IMR-90 (cell line): ENCODE results near the gene TSHZ1. TPM values are rescaled to one million over a fixed set of nuclear protein-coding genes. Genes with fewer than 3 reads are reported as not detected.

Experiments used
- ATAC-seq: fragments of 200-7000 bp; cut with Tn5 transposase; 2 replicates; pipeline ENCODE4 v1.9.1; 2020; ENCODE audit warnings: low read depth, mild to moderate bottlenecking, moderate library complexity
- BruUV-seq: library from RNA; stranded (reverse); fragments of 400-500 nt; replicated peaks from 2 replicates; lab custom pipeline; 2021; lab: Mats Ljungman, UMichigan
- CTCF ChIA-PET: fragments of 300-600 bp; formaldehyde crosslinking; extraction: SDS; loops from one replicate; lab custom pipeline; 2021; ENCODE audit warnings: antibody characterized with exemption; lab: Yijun Ruan, JAX
- POLR2A ChIA-PET: fragments of 300-600 bp; sonication (Branson Sonifier 250); formaldehyde crosslinking; loops from one replicate; lab custom pipeline; 2022; ENCODE audit warnings: antibody characterized with exemption; ENCODE audit not compliant: unreplicated experiment; lab: Charles Lee
- DNase-seq: peaks from one replicate; pipeline ENCODE4 v3.0.0; 2013
- H2AFZ ChIP-seq: replicated peaks from 2 replicates; pipeline ENCODE3; 2013; ENCODE audit warnings: low read length, mild to moderate bottlenecking; ENCODE audit not compliant: poor library complexity
- H2AK5ac ChIP-seq: 2 replicates; pipeline ENCODE4 v1.6.1; 2013; ENCODE audit warnings: low read depth, low read length, inconsistent platforms
- H2AK9ac ChIP-seq: replicated peaks from 2 replicates; pipeline ENCODE3; 2013; ENCODE audit warnings: mild to moderate bottlenecking, low read depth, low read length, moderate library complexity; ENCODE audit not compliant: poor library complexity
- H2BK120ac ChIP-seq: 2 replicates; pipeline ENCODE4 v1.6.1; 2013; ENCODE audit warnings: low read depth, low read length, inconsistent platforms
- H2BK15ac ChIP-seq: 3 replicates; pipeline ENCODE4 v1.6.1; 2013; ENCODE audit warnings: low read depth, low read length, inconsistent platforms
- H2BK20ac ChIP-seq: 2 replicates; pipeline ENCODE4 v1.6.1; 2013; ENCODE audit warnings: low read depth, mild to moderate bottlenecking, inconsistent platforms, low read length, moderate library complexity
- H2BK5ac ChIP-seq: 2 replicates; pipeline ENCODE4 v1.6.1; 2013; ENCODE audit warnings: mild to moderate bottlenecking, low read depth, low read length, inconsistent platforms; ENCODE audit not compliant: poor library complexity, severe bottlenecking
- H3K14ac ChIP-seq: replicated peaks from 2 replicates; pipeline ENCODE4 v1.6.1; 2013; ENCODE audit warnings: low read depth, low read length, inconsistent platforms
- H3K18ac ChIP-seq: 2 replicates; pipeline ENCODE4 v1.6.1; 2013; ENCODE audit warnings: low read depth, low read length, control low read depth
- H3K23ac ChIP-seq: 2 replicates; pipeline ENCODE4 v1.6.1; 2013; ENCODE audit warnings: low read depth, low read length, inconsistent platforms
- H3K27ac ChIP-seq: 2 replicates; pipeline ENCODE4 v1.5.1; 2013; ENCODE audit warnings: mild to moderate bottlenecking, control low read depth, low read length; ENCODE audit not compliant: insufficient read depth
- H3K27me3 ChIP-seq: 2 replicates; pipeline ENCODE4 v1.6.1; 2013; ENCODE audit warnings: low read length; ENCODE audit not compliant: control insufficient read depth, insufficient read depth
- H3K36me3 ChIP-seq: 2 replicates; pipeline ENCODE4 v1.6.1; 2013; ENCODE audit warnings: low read length, mixed read lengths; ENCODE audit not compliant: control insufficient read depth, insufficient read depth
- H3K4ac ChIP-seq: 2 replicates; pipeline ENCODE4 v1.6.1; 2013; ENCODE audit warnings: low read depth, low read length, inconsistent platforms
- H3K4me1 ChIP-seq: 2 replicates; pipeline ENCODE4 v1.6.1; 2013; ENCODE audit warnings: low read length, mixed read lengths; ENCODE audit not compliant: control insufficient read depth, insufficient read depth
- H3K4me2 ChIP-seq: 2 replicates; pipeline ENCODE4 v1.6.1; 2013; ENCODE audit warnings: low read depth, mild to moderate bottlenecking, control low read depth, low read length, moderate library complexity
- H3K4me3 ChIP-seq: 2 replicates; pipeline ENCODE4 v1.5.1; 2013; ENCODE audit warnings: low read depth, mild to moderate bottlenecking, control low read depth, low read length, moderate library complexity; ENCODE audit not compliant: insufficient read depth
- H3K56ac ChIP-seq: 2 replicates; pipeline ENCODE4 v1.6.1; 2013; ENCODE audit warnings: low read length, inconsistent platforms; ENCODE audit not compliant: insufficient read depth; ENCODE audit errors: extremely low read depth
- H3K79me1 ChIP-seq, 2 experiments: 2 replicates each; pipeline ENCODE4 v1.6.1; 2013; ENCODE audit warnings: low read length in 2 of 2, inconsistent platforms in 1 of 2, low read depth in 1 of 2
- H3K9ac ChIP-seq: 2 replicates; pipeline ENCODE4 v1.6.1; 2013; ENCODE audit warnings: low read depth, low read length, control low read depth
- H3K9me1 ChIP-seq: 2 replicates; pipeline ENCODE4 v1.6.1; 2013; ENCODE audit warnings: low read length, inconsistent platforms; ENCODE audit not compliant: insufficient read depth
- H3K9me3 ChIP-seq: 2 replicates; pipeline ENCODE4 v1.6.1; 2013; ENCODE audit warnings: low read length; ENCODE audit not compliant: control insufficient read depth, insufficient read depth
- H4K20me1 ChIP-seq: 2 replicates; pipeline ENCODE4 v1.6.1; 2013; ENCODE audit warnings: low read length, inconsistent platforms; ENCODE audit not compliant: insufficient read depth
- H4K5ac ChIP-seq: 2 replicates; pipeline ENCODE4 v1.6.1; 2013; ENCODE audit warnings: mild to moderate bottlenecking, low read depth, low read length, control low read depth
- H4K8ac ChIP-seq, 2 experiments: 2 replicates each; pipeline ENCODE4 v1.6.1; 2013; ENCODE audit warnings: low read depth in 2 of 2, low read length in 2 of 2, control low read depth in 1 of 2, inconsistent platforms in 1 of 2
- H4K91ac ChIP-seq: 2 replicates; pipeline ENCODE4 v1.6.1; 2013; ENCODE audit warnings: low read depth, low read length, inconsistent platforms; ENCODE audit not compliant: insufficient read depth
- CEBPB ChIP-seq: IDR thresholded peaks from 2 replicates; pipeline ENCODE4 v1.6.1; 2012; ENCODE audit warnings: low read depth, low read length, improper control_type of control experiment
- MAFK ChIP-seq: IDR thresholded peaks from 2 replicates; pipeline ENCODE4 v1.6.1; 2012; ENCODE audit warnings: low read depth, low read length, improper control_type of control experiment
- POLR2A ChIP-seq: IDR thresholded peaks from 2 replicates; pipeline ENCODE4 v1.6.1; 2012; ENCODE audit warnings: mild to moderate bottlenecking, low read depth, low read length
- SMC3 ChIP-seq: fragments of 150-350 bp; IDR thresholded peaks from 2 replicates; pipeline ENCODE4 v1.6.1; 2016; ENCODE audit warnings: low read depth, mild to moderate bottlenecking, antibody characterized with exemption, low read length, moderate library complexity
- WGBS, 2 experiments: methylation state at CpG; one replicate each; pipeline versions ENCODE4 v1.1.5 to v1.1.7; 2013; ENCODE audit warnings: missing lambda C conversion rate in 2 of 2; ENCODE audit not compliant: insufficient read length in 1 of 2; ENCODE audit errors: extremely low coverage in 2 of 2; 5-methylcytosine and 5-hydroxymethylcytosine counted together
- dilution Hi-C: fragments of 300-500 bp; cut with HindIII; formaldehyde crosslinking; loops from one replicate; pipeline ENCODE4 v1.14.3; 2018; ENCODE audit warnings: low sequenced_read_pairs; ENCODE audit not compliant: unreplicated experiment
- in situ Hi-C: fragments of 300-500 bp; cut with MboI; formaldehyde crosslinking; loops from 3 replicates; pipeline ENCODE4 v1.14.3; 2019; ENCODE audit warnings: low sequenced_read_pairs, inconsistent platforms, mixed read lengths
- intact Hi-C: fragments of 100-400 bp; cut with micrococcal nuclease; formaldehyde crosslinking; loops from 2 replicates; pipeline ENCODE4 v1.10.0; 2022
- polyA plus RNA-seq, 3 experiments: library from polyadenylated mRNA; depleted of rRNA; stranded (reverse); fragments of >200 nt; gene quantifications; 2 replicates each; pipeline ENCODE4 v1.2.3, GENCODE V29; 2012; ENCODE audit warnings: low replicate concordance in 1 of 3
- total RNA-seq: library from RNA; depleted of rRNA; stranded (reverse); fragments of >200 nt; gene quantifications from 2 replicates; pipeline ENCODE4 v1.2.3, GENCODE V29; 2012
- TF ChIP-seq, protein P1 (sequence below): fragments of 150-350 bp; IDR thresholded peaks from 2 replicates; pipeline ENCODE4 v1.6.1; 2017; ENCODE audit warnings: mild to moderate bottlenecking, antibody characterized with exemption, low read length, low read depth

TSHZ1 gene
- total and polyA plus RNA-seq, 2 of the 4 experiments (the other 2 are of a cell fraction) = 7.1 to 10.0 TPM

DNA sequence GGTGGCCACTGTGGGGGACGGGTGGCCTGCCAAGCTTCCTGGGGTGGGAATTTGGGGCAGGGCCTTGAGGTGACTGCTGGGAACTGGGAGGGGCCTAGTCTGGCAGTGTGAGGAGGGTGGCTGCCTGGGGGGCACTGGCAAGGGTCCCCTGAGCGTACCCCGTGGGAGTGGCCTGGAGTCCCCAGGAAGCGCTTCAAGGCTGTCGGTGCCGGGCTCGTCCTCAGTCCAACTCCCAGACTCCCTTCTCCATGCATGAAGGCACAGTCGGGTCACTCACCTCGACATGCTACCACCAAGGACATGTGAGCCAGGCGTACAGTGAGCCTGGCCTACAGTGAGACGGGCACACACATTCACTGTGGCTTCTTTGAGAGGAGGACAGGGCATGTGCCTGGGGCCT, 111.6 kb downstream of the TSHZ1 start:
- no peak for ATAC-seq
- Histone ChIP-seq H3K79me1 (no peaks in the 10 kb centered on the region), H3K4me2 (no peak overlapping the region), H3K56ac (no peak overlapping the region), H2BK20ac (no peak overlapping the region), H2AK9ac (no peak overlapping the region), H3K27ac (no peak overlapping the region), H3K9me1 (no peaks in the 10 kb centered on the region), H3K18ac (no peak overlapping the region), H3K9me3 (no peaks in the 10 kb centered on the region), H3K14ac (no peak overlapping the region), H4K91ac (no peak overlapping the region), H3K27me3 (peaks cover 1% of the 10 kb centered on the region; the same call in 1 of the 2 replicates), H3K4ac (no peak overlapping the region), H4K20me1 (no peaks in the 10 kb centered on the region), H4K5ac (no peak overlapping the region), H3K4me3 (no peak overlapping the region), H2BK5ac (no peak overlapping the region), H3K23ac (no peak overlapping the region), H2BK15ac (no peak overlapping the region), H3K4me1 (no peaks in the 10 kb centered on the region), H2BK120ac (no peak overlapping the region), H2AK5ac (no peak overlapping the region), H3K9ac (no peak overlapping the region), H2AFZ (no peak overlapping the region), H3K36me3 (no peaks in the 10 kb centered on the region), H4K8ac (no peak overlapping the region)
- CTCF ChIA-PET = no interaction called here
- in situ Hi-C loops (no loop called here), intact Hi-C loops (no loop called here), dilution Hi-C loops (no loop called here)
- no TSS peak for BruUV-seq
- POLR2A ChIA-PET = no interaction called here
- WGBS, 2 experiments = 89% methylated on average over 3 of the region's 11 CpGs; no CpG with 5 or more reads in 1 of the 2 experiments
- DNase-seq = no peak
- TF ChIP-seq CEBPB (no peak), POLR2A (no peak), MAFK (no peak), SMC3 (no peak)
- TF ChIP-seq, protein P1, sequence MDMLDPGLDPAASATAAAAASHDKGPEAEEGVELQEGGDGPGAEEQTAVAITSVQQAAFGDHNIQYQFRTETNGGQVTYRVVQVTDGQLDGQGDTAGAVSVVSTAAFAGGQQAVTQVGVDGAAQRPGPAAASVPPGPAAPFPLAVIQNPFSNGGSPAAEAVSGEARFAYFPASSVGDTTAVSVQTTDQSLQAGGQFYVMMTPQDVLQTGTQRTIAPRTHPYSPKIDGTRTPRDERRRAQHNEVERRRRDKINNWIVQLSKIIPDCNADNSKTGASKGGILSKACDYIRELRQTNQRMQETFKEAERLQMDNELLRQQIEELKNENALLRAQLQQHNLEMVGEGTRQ = no peak
